Measurements from ENCODE around the gene PRKG1.

Gene PRKG1

DNA sequence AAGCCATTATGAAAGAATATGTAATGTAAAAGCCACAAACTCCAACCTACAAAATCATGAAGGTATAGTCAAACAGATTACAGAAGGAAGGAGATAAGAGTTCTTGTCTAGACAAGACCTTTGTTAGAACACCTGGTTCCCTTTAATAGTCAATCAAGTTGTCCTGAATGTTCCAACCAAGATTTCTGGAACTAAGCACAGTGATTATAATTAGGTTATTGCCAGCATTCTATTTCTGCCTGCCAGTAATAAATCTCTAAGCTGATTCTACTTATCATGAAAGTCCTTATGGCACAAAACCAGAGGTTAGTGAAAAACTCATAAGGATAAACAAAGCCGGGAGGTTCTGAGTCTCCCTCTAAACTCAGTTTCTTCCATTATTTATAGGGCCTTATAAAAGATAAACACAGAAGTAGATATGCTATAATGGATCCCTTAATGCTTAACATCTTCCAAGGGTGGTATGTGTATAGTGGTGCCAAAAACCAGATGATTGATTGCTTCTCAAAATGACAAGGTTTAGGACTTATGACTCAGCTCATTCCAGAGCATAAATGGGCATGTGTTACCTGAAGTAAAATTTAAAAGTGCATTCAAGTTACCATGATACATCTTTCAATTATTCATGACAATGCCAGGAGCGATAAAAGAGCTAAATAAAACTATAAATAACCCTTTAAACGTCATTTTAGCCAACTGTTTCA lies 387.9 kb downstream of the PRKG1 start:
- DNase-seq: no peak

DNA sequence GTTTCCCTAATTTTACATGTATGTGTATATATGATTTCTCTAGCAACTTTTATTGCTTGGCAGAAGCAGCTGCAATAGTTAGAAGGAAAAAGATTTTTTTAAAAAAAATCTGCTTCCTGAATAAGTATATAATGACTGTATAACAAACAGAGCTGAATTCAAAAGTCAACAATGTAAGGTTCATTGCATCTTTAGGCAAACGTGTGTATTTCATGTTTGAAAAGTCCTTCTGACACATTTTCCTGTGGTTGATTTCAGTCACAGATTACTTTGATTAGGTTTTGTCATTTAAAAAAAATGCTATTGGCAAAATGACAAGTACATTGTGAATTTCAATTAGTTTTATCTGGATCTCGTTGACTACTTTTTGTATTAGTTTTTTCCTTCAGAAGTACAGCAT lies 394.1 kb downstream of the PRKG1 start:
- no peak for DNase-seq

DNA sequence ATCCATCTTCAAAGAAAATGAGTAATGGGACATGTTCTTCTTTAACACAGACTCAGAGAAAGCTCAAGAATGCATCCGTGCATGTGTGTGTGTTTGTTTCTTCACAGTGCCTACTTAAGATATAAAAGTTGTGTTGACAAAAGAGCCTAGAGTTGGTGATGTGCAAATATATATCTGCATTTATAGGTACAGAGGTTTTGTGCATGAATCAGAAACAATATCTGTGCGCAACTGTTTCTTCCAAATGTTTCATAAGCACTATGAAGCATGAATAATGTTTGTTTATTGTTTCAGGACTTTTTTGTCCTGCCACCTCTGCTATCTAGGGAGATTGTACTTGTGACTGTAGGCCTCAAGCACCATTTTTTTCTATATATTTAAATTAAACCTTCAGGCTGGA lies 395.4 kb downstream of the PRKG1 start:
- no peak for DNase-seq

DNA sequence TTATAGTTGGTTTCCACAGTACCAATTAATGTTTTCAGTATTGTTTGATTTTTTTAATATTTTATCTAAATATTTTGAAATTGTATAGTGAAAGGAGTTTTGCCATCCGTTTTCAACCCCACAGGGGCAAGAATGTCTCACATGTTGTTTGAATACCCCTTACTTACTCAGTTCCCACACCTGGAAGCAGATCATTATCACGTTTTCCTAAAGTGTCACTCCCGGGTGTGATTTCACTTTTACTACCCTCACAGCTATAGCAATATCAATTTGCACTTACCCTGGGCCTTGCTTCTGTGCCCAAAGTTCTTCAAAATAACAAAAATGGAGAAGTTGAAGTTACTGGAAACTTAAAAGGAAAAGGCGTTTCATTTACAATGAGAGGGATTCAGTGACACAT lies 397.0 kb downstream of the PRKG1 start:
- DNase-seq: no peak

DNA sequence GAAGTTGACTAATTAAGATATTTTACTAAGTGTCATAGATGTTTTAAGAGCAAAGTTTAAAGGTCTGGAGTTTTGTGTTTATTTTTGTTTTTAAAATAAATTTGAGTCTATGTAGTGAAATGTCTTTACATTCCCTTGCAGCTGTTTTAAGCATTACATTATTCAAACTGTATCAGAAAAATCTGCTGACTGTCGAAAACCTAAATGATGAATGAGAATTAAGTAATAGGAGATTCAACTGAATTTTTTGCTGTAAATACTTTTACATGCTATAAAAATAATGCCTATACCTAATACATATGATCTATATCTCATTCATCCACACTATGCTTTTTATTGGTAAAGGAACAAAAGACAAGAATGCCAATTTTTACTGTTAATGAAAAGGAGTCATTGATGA lies 397.9 kb downstream of the PRKG1 start:
- DNase-seq: no peak

DNA sequence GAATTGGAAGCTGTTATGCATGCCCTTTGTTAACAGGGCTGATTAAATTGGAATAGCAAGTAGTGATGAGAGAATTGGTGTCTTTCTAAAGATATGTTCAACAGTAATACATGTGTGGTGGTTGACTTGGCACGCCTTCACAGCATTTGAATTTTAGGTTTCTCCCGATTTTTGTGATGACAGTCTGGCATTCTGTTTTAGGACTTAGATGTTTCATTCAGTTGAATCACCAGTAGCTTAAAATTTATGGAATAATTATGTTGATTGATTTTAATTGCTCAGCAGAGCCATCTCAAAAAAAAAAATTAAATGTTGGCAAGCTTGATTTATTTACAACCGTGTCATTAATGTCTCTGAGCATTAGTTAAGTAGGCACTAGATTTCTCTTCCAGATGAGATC lies 405.4 kb downstream of the PRKG1 start:
- no peak for DNase-seq

DNA sequence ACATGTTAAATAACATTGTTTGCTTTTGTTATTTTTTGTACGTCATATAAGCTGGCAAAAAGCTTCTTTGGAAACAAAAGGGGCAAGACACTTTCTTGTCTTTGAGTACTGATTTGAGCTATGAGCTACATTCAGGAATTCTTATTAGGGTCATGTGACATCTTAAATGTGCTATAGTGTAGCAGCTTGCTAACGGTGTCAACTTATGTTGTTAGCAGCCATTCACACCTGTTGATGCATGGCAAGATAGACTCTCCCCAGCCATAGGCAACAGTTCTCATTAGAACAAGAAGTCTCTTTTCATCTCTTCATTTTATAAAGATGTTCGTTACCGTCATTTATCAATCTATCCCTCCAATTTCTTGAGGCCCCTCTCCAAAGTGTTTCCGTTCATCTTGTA lies 411.4 kb downstream of the PRKG1 start:
- DNase-seq: no peak

DNA sequence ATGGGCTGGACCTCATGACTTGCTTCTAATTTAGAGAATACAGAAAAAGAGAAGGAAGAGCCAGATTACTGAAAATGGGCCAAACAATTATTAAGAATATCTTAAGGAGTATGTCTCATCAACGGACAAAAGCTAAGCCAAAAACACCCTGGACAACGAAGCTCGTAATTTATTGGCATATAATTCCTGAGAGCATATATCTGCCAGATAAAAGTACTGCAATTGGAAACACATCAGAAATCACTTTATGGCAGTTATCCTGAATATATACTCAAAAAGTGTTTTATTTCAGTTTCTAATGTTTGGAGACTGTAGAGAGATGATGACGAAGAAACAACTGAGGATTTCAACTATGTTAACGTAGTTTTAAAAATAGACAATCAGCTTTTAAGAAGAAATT lies 413.3 kb downstream of the PRKG1 start:
- DNase-seq: no peak

DNA sequence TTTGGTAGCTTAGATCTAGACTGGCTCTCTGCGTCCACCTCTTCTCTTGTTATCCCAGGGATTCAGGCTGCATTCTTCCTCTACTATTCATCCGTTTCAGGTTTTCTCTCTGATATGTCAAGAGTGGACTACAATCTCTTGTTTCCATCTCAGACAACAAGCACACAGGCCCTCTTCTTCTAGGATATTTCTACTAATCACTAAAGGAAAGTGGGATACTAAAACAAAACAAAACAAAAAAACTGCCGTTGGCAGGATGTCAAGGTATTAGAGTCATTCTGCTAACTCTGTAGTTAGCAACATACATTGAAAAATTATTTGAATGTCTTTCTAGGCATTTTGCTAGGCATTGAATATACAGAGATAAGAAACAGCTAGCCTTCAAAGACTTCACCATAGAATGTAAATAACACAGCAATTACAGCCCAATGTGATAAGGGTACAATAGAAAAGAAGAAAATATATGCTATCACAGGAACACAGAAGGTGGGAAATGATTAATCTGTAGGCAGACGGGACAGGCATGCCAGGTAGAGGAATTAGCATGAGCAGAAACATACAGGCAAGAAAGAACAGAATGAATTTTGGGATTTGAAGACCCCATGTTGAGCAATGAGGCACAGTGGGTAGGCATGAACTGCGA lies 414.6 kb downstream of the PRKG1 start:
- no peak for DNase-seq

DNA sequence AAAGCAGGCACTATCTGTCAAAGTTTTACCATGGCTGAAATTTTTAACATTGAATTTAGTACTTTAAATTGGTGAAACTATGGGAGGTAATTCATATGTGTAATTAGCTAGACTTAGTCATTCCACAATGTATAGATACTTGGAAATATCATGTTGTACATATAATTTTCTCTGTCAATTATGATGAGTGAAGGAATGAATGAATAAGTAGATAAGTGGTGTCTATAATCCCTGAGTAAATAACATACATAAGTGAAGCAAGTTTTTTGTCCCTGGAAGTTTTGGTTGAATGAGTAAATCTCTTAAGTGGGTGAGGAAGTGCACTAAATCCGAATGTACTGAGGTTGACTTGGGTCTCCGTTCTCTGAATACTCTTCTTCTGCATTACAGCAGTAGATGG lies 424.1 kb downstream of the PRKG1 start:
- DNase-seq: no peak

DNA sequence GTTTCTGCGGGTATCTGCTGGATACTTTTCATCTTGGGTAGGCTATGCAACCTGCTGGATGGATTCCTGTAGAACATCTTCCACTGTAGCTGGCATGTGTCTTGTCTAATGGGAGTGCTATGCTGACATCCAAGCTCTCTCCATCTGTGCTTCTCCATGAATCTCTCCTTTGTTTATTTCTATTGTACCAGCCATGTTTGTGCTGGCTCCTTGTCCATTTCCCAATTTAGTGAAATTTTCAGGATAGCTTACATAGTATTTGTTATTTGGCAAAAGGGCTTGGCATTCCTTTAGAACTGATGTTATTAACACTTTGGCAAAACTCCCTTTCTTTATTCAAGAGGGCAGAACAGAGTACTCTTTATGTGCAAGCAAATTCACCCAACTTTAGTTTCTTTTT lies 427.1 kb downstream of the PRKG1 start:
- DNase-seq: no peak

DNA sequence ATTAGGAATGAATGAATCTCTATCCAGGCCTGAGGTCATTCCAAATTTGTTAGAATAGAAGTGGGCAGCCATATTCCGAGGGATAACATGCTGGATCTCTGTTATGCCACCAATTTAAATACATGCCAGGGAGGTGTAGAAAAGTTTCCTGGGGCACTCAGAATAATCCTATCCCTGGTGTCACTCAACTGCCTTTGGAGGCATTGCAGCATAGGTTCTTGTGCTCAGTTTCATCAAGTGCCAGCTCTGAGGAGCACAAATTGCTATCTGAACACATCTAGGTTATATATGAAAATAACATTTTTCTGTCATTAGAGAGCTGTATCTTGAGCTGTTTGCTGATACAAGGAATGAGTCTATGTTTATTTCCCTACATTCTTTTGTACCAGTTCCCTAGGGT lies 427.8 kb downstream of the PRKG1 start:
- DNase-seq: no peak

DNA sequence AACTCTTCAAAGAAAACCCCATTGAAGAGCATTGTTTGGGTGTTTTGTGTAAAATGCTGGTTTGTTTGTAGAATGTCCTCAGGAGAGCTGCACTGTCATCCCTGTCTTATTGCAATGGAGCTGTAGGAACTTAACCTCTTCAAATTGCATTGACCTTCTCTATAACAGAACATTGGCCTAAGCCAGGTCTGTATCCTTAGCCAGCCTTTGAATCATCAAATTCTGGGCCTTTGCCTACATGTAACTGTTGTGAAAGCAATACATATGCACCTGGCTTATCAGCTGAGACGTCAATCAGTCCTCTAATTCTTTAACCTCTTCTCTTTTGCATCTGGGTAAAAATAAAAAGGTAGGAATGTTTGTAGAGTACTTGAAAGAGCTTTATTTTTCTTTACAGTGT lies 429.1 kb downstream of the PRKG1 start:
- DNase-seq: no peak

DNA sequence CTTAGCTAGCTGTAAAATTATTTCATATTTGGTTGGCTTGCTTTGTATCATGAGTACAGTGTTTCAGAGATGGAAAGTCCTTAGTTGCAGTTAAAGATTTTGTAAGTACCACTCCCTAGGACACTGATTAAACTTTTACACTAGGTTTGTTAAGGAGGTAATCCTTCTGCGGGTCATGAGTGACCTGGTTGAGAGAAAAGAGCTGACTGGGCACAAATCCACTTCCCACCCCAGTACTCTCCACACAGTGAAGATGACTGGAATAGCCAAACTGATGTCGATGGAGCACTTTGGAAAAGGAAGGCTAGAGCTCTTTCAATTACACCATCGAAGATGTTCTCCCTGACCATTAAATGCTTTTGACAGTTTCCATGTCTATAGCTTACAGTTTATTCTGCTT lies 433.2 kb downstream of the PRKG1 start:
- no peak for DNase-seq

DNA sequence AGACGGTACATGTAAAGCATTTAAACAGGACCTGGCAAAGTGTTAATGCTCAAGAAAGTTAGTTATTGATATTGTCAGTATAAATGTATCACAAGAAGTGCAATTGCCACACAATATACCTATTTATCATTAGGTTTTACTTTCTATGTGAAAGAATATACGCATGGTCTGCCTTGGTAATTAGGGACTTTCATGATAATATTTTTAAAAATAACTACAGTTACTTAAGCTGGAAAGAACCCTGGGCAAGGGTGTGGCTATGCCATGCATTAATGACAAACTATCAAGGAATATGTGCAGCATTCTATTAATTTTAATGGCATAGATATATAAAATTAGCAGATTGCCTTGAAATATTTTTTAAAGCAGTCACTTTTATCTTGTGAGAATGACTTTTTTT lies 433.9 kb downstream of the PRKG1 start:
- no peak for DNase-seq

DNA sequence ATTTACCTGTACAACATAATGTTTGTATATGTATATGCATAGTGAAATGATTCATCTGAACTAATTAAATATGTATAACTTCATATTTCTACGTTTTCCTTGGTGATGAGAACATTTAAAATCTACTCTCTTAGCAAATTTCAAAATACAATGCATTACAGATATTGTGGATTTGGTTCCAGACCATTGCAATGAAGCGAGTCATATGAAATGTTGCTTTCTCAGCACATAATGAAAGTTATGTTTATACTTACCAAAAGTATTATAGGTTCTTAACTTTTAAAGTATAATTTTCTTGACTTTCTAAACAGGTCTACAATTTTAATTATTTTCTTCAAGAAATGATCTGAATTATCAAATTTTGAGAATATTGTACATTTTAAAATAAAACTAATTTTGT lies 435.9 kb downstream of the PRKG1 start:
- DNase-seq: no peak

DNA sequence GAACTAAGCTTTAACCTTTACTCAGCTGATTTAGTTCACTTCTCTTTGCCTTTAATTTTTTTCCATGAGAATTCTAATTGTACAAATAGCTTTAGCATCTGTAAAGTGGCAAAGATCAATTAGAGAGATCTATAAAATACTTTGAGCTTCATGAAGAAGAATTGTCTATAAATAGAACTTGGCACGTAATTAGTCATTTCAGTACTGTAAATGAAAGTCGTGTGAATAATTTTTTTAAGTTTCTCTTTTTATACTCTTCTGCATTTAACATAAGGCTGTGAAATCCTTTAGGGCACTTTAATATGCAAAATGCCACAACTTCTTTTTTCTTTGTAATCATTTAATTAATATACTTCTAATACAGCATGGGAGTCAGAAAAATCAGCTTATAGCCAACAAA lies 447.3 kb downstream of the PRKG1 start:
- DNase-seq: no peak

DNA sequence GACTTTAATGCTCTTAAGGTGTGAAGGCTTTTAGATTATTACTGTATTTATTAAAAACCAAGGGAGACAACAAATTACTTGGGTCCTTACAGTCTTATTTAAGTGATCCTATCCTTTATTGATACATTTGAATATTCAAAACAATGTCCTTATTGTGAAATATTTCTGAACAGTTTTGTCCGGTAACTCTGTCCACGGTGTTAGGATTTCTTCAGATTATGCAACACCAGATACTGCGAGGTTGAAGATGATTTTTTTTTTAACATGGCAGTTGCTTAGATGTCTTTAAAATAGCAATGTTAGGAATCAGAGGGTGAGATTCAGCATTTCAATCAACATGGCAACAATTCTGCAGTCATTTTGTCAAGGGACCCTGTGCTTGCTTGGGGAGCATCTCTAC lies 448.6 kb downstream of the PRKG1 start:
- DNase-seq: no peak

DNA sequence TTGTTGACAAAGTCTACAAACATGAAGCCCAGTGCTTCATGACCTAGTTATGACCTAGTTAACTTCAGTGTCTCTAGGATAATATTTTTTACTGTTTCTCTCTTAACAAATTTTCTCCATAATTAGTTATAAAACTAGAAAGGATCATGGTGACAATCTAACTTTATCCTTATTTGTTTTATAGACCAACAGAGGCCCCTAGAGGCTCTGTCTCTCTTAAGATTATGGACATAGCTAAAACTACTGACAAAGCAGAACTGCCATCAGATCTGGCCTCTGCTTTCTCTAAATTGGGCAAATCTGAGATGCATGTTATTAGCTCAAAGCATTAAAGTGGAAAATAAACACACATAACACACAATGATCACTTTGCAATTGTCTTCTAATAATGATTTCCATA lies 449.2 kb downstream of the PRKG1 start:
- DNase-seq: no peak

DNA sequence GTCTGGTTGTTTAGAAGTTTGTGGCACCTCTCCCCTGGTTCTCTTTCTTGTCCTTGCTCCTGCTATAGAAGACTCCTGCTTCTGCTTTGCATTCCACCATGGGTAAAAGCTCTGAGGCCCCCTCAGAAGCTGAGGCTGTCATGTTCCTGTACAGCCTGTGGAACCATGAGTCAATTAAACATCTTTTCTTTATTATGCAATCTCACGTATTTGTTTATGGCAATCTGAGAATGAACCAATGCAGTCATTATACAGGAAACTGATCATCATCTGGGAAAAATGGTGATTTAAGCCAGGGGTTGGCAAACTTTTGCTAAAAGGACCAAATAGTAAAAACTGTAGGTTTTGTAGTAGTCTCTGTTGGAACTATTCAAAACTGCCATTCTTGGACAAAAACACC lies 449.8 kb downstream of the PRKG1 start:
- no peak for DNase-seq

DNA sequence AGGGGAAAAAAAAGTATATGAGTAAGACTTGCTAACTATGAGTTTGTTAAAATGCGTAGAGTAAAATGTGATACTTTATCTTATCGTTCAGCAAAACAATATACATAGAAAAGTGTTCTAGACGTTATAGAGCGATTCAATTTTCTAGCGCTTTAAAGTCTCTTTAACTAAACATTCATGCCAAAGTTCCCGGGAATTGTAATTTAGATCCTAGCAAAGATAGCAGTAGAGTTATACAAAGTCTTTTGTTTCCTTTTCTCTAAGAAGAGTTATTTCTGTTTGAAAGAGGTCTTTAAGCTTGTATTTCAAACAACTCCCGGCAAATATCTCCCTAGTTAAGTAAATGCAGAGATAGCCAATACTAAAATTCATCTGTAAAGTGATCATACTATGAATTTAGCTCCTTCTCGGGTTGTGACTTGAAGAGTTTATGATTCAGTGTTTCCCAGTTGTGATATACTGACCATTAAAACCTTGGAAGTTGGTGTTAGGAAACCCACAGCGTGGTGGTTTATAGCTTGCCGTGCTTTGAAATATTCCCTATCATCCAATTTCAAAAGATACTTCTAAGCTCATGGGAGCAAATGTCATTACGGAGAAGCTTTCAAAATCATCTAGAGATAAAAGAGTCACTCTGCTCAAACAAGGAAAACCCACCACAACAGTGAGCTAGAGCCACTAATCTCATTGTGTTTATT lies 453.4 kb downstream of the PRKG1 start:
- no peak for DNase-seq

DNA sequence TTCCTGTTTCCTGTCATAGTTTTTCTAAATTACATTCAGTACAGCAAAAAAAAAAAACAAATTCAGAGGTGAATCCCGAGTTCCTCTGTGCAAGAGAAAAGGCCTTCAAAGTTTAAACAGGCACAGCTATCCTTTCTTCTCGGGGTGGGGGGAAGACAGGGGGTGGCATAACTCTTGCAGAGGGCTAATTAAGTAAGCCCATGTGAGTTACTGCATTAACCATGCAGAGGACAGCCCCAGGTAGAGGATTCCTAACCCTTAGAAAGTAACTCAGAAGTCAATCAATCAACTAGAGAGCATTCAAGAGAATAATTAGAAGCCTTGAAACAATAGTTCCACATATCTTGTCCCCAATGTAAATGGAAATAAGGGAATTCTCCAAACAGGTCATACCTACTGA lies 454.2 kb downstream of the PRKG1 start:
- DNase-seq: no peak

DNA sequence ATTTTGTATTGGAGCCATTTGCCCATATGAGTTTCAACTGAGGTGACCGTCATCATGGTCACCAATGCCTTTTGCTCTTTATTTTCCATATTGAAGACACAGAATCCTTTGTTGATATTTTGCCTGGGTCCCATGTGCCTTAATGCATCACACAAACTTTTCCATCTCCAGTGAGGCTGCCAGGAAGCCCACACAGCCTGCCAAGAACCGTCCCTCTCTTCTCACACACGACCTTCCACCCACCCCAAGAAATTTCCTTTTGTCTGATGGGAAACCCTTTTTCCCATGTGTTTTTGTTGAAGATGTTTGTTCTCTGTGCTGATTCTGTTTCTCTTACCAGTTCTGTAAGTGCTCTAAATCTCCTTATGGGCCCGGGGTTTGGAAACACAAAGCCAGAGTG lies 456.3 kb downstream of the PRKG1 start:
- DNase-seq: no peak

DNA sequence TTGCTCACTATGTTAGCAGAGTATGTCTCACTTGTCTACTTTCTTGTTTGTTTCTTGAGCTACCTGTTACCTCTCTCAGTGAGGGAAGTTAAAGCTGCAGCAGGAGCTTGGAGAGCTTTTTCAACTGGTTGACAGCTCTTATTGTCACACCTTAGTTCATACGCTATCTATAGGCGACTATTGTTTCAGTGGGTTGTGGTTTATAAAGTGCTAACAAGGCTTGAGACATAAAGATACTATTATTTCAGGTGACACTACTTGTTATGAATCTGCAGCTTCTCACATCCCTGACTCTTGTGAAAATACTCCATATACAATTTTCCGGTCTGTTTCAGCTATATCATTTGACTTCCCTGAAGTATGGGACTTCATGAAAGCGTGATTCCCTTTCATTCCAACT lies 457.8 kb downstream of the PRKG1 start:
- no peak for DNase-seq

DNA sequence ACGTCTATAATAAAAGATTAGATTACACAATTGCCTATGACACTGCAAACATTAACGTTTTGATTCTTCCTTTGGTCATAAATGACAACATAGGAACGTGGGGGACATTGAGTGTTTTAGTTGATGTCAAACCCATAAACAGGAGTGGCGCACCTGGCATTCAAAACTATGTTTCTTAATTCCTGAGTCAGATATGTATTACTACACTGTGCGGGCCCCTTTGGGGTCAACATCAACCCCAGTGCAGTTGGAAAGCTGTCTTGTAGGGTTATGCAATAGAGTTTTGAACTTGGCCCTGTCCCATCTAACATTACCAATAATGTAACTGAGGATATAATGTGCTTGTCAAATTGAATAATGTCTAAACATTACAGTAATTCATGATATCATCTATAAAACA lies 468.6 kb downstream of the PRKG1 start:
- no peak for DNase-seq
